Left ventricle myocardium inferior (tissue), 1 donor: ENCODE data around the gene STK32A. TPM values are rescaled to one million over a fixed set of nuclear protein-coding genes. Genes with fewer than 3 reads are reported as not detected.
"Not testable (repeated sequence)": the region's sequence is repeated elsewhere in the genome, so short reads cannot be mapped to it uniquely, and the experiment has no call there.

Experiments used
- DNase-seq: peaks from one replicate; pipeline ENCODE4 v3.0.0-alpha.2; 2020
- H3K27ac ChIP-seq: fragments of 200-600 bp; replicated peaks from 2 replicates; pipeline ENCODE4 v1.8.0; 2021
- H3K27me3 ChIP-seq: fragments of 200-600 bp; 2 replicates; pipeline ENCODE4 v1.8.0; 2021; ENCODE audit warnings: low read depth
- H3K36me3 ChIP-seq: fragments of 200-600 bp; 2 replicates; pipeline ENCODE4 v1.8.0; 2021
- H3K4me1 ChIP-seq: fragments of 200-600 bp; 2 replicates; pipeline ENCODE4 v1.8.0; 2021
- H3K4me3 ChIP-seq: fragments of 200-600 bp; 2 replicates; pipeline ENCODE4 v1.8.0; 2021; ENCODE audit warnings: mild to moderate bottlenecking, moderate library complexity
- H3K9me3 ChIP-seq: fragments of 200-600 bp; replicated peaks from 2 replicates; pipeline ENCODE4 v1.8.0; 2021
- CTCF ChIP-seq: fragments of 200-600 bp; IDR thresholded peaks from 2 replicates; pipeline ENCODE4 v1.8.0; 2021; ENCODE audit warnings: antibody characterized with exemption, mild to moderate bottlenecking, borderline replicate concordance
- intact Hi-C: fragments of 100-400 bp; cut with micrococcal nuclease; formaldehyde crosslinking; loops from one replicate; pipeline ENCODE4 v1.11.0; 2022
- total RNA-seq: library from RNA; stranded (reverse); fragmentation: NEBNext Ultra II Directional; extraction: Animal tissue kit (Norgen Biotek cat#: 25700); gene quantifications from one replicate; pipeline ENCODE4 v1.2.1, GENCODE V29; 2021
- donor health status: DM: no; HTN: yes; CAD: no; lungs with severe emphysema.

The STK32A gene
- total RNA-seq, 1 donor from 2014 or later: 0.80 TPM

GRCh38 chr5:147359581-147359980 is 124.8 kb downstream of the STK32A start:
- intact Hi-C loops: no loop called here
- no peaks in the 10 kb centered on the region for H3K4me1 ChIP-seq
- peaks cover 12% of the 10 kb centered on the region for H3K27me3 ChIP-seq
- H3K4me3 ChIP-seq: no peak overlapping the region
- TF ChIP-seq CTCF: no peak
- no peak for DNase-seq
- H3K36me3 ChIP-seq: no peaks in the 10 kb centered on the region
- no peak overlapping the region for H3K27ac ChIP-seq
- H3K9me3 ChIP-seq: peaks cover 9% of the 10 kb centered on the region

GRCh38 chr5:147360816-147361215 is 126.0 kb downstream of the STK32A start:
- no peak for DNase-seq
- Histone ChIP-seq H3K4me1 (no peaks in the 10 kb centered on the region), H3K4me3 (no peak overlapping the region), H3K9me3 (peaks cover 11% of the 10 kb centered on the region), H3K36me3 (no peaks in the 10 kb centered on the region), H3K27me3 (peaks cover 12% of the 10 kb centered on the region), H3K27ac (no peak overlapping the region)
- intact Hi-C loops: no loop called here
- TF ChIP-seq CTCF: no peak

GRCh38 chr5:147361441-147362175 is 126.8 kb downstream of the STK32A start:
- H3K9me3 ChIP-seq: peaks cover 11% of the 10 kb centered on the region
- H3K36me3 ChIP-seq: no peaks in the 10 kb centered on the region
- TF ChIP-seq CTCF: no peak
- no peak overlapping the region for H3K4me3 ChIP-seq
- H3K4me1 ChIP-seq: no peaks in the 10 kb centered on the region
- H3K27me3 ChIP-seq: peaks cover 13% of the 10 kb centered on the region
- H3K27ac ChIP-seq: no peak overlapping the region
- intact Hi-C loops: no loop called here
- DNase-seq: no peak

GRCh38 chr5:147367381-147367780 is 132.6 kb downstream of the STK32A start:
- not testable (repeated sequence) for H3K36me3 ChIP-seq, H3K4me1 ChIP-seq, DNase-seq, H3K4me3 ChIP-seq, H3K27ac ChIP-seq, H3K9me3 ChIP-seq
- peaks cover 11% of the 10 kb centered on the region for H3K27me3 ChIP-seq
- intact Hi-C loops: loop anchor here (5.0 kb wide), 1 partner anchor 145 kb away; no protein-coding TSS in a partner anchor

GRCh38 chr5:147369742-147370374 is 135.0 kb downstream of the STK32A start:
- intact Hi-C loops: loop anchor here (5.0 kb wide), 1 partner anchor 148 kb away; no protein-coding TSS in a partner anchor
- no peak overlapping the region for H3K27ac ChIP-seq
- H3K4me1 ChIP-seq: no peaks in the 10 kb centered on the region
- peaks cover 6% of the 10 kb centered on the region for H3K27me3 ChIP-seq
- peak; percentile 74 for TF ChIP-seq CTCF
- DNase-seq: no peak
- no peaks in the 10 kb centered on the region for H3K36me3 ChIP-seq
- H3K4me3 ChIP-seq: no peak overlapping the region
- no peaks in the 10 kb centered on the region for H3K9me3 ChIP-seq

- no peak for DNase-seq
- Histone ChIP-seq H3K27me3 (peaks cover 6% of the 10 kb centered on the region), H3K4me3 (no peak overlapping the region), H3K9me3 (no peaks in the 10 kb centered on the region), H3K4me1 (no peaks in the 10 kb centered on the region), H3K36me3 (no peaks in the 10 kb centered on the region), H3K27ac (no peak overlapping the region)
- intact Hi-C loops: no loop called here
- no peak for TF ChIP-seq CTCF
These were observed 136.5 kb downstream of the STK32A start for GRCh38 chr5:147371290-147371689.
